Smooth muscle cell (in vitro differentiated cells): ENCODE results near the gene EVI5L. TPM values are rescaled to one million over a fixed set of nuclear protein-coding genes. Genes with fewer than 3 reads are reported as not detected.
"Not testable (repeated sequence)": the region's sequence is repeated elsewhere in the genome, so short reads cannot be mapped to it uniquely, and the experiment has no call there.

Experiments
- DNase-seq: peaks from one replicate; lab custom pipeline; 2025; ENCODE audit not compliant: unreplicated experiment; lab: John Stamatoyannopoulos, UW
- H2AFZ ChIP-seq: fragments of 200-600 bp; sonication (generic); 2 replicates; pipeline ENCODE4 v1.6.0; 2016; ENCODE audit warnings: antibody characterized with exemption, low read depth, mild to moderate bottlenecking
- H3F3A ChIP-seq: fragments of 200-600 bp; sonication (generic); 2 replicates; pipeline ENCODE4 v1.6.0; 2017; ENCODE audit warnings: antibody characterized with exemption, low read depth
- H3K27ac ChIP-seq: fragments of 200-600 bp; sonication (generic); 2 replicates; pipeline ENCODE4 v1.5.1; 2016; ENCODE audit warnings: low read depth, mild to moderate bottlenecking
- H3K27me3 ChIP-seq: fragments of 200-600 bp; sonication (generic); 2 replicates; pipeline ENCODE4 v1.6.1; 2016; ENCODE audit warnings: low read depth, mild to moderate bottlenecking
- H3K36me3 ChIP-seq: fragments of 200-600 bp; sonication (generic); 2 replicates; pipeline ENCODE4 v1.5.1; 2016; ENCODE audit warnings: low read depth
- H3K4me1 ChIP-seq: fragments of 200-600 bp; sonication (generic); 2 replicates; pipeline ENCODE4 v1.5.1; 2016; ENCODE audit warnings: low read depth
- H3K4me2 ChIP-seq: fragments of 200-600 bp; sonication (generic); 2 replicates; pipeline ENCODE4 v1.6.0; 2016; ENCODE audit warnings: mild to moderate bottlenecking
- H3K4me3 ChIP-seq: fragments of 200-600 bp; sonication (generic); 2 replicates; pipeline ENCODE4 v1.5.1; 2016; ENCODE audit warnings: mild to moderate bottlenecking
- H3K79me2 ChIP-seq: fragments of 200-600 bp; sonication (generic); 2 replicates; pipeline ENCODE4 v1.6.0; 2016; ENCODE audit warnings: low read depth, mild to moderate bottlenecking
- H3K9ac ChIP-seq: fragments of 200-600 bp; sonication (generic); 2 replicates; pipeline ENCODE4 v1.6.0; 2016; ENCODE audit warnings: low read depth
- H3K9me3 ChIP-seq: fragments of 200-600 bp; sonication (generic); replicated peaks from 2 replicates; pipeline ENCODE4 v1.5.1; 2016; ENCODE audit warnings: low read depth
- H4K20me1 ChIP-seq: fragments of 200-600 bp; sonication (generic); 2 replicates; pipeline ENCODE4 v1.6.0; 2016; ENCODE audit warnings: low read depth
- CTCF ChIP-seq: fragments of 200-600 bp; sonication (generic); IDR thresholded peaks from 2 replicates; pipeline ENCODE4 v1.5.1; 2017; ENCODE audit warnings: borderline replicate concordance, mild to moderate bottlenecking, antibody characterized with exemption; ENCODE audit not compliant: insufficient read depth, poor library complexity, severe bottlenecking
- WGBS: methylation state at CpG from one replicate; pipeline ENCODE4 v1.1.7; 2016; ENCODE audit warnings: low lambda C conversion rate; 5-methylcytosine and 5-hydroxymethylcytosine counted together
- polyA plus RNA-seq: library from polyadenylated mRNA; unstranded; fragments of >200 nt; fragmentation: Nextera tagmentation; extraction: Ambion mirVana; gene quantifications from 2 replicates; pipeline ENCODE4 v1.2.1, GENCODE V29; 2016
- total RNA-seq: library from RNA; depleted of rRNA; stranded (reverse); fragments of >200 nt; gene quantifications from 2 replicates; pipeline ENCODE4 v1.2.3, GENCODE V29; 2014

The EVI5L gene
- total and polyA plus RNA-seq, 2 experiments from 2014 or later = 8.8 to 21.2 TPM

GRCh38 chr19:7856679-7857663 lies 27.0 kb downstream of the EVI5L start:
- peaks cover 15% of the 10 kb centered on the region for H3K4me1 ChIP-seq
- H3K27me3 ChIP-seq = peaks cover 15% of the 10 kb centered on the region
- H3K4me3 ChIP-seq = no peak overlapping the region
- no peaks in the 10 kb centered on the region for H3K36me3 ChIP-seq
- H3K9me3 ChIP-seq = no peaks in the 10 kb centered on the region
- H3K27ac ChIP-seq = no peak overlapping the region
- H3K9ac ChIP-seq = no peak overlapping the region
- H2AFZ ChIP-seq = no peak overlapping the region
- no peaks in the 10 kb centered on the region for H3F3A ChIP-seq
- no peak overlapping the region for H3K4me2 ChIP-seq
- H3K79me2 ChIP-seq = no peaks in the 10 kb centered on the region
- no peak for DNase-seq
- no peaks in the 10 kb centered on the region for H4K20me1 ChIP-seq
- 84% methylated on average over 29 of the region's 38 CpGs for WGBS
- no peak for TF ChIP-seq CTCF

- Histone ChIP-seq H3K9ac (no peak overlapping the region), H4K20me1 (no peaks in the 10 kb centered on the region), H3K27ac (no peak overlapping the region), H3K4me2 (no peak overlapping the region), H3K4me3 (no peak overlapping the region), H3K79me2 (no peaks in the 10 kb centered on the region), H3K36me3 (no peaks in the 10 kb centered on the region), H3F3A (no peaks in the 10 kb centered on the region), H3K4me1 (peaks cover 17% of the 10 kb centered on the region), H3K9me3 (no peaks in the 10 kb centered on the region), H3K27me3 (peaks cover 21% of the 10 kb centered on the region), H2AFZ (no peak overlapping the region)
- no peak for DNase-seq
- no peak for TF ChIP-seq CTCF
- 73% methylated on average over 5 of the region's 8 CpGs for WGBS
Observed at GRCh38 chr19:7857727-7858108, 27.7 kb downstream of the EVI5L start.

- no peak overlapping the region for H3K4me2 ChIP-seq
- H3K4me3 ChIP-seq = no peak overlapping the region
- H3K4me1 ChIP-seq = peaks cover 17% of the 10 kb centered on the region
- TF ChIP-seq CTCF = no peak
- no peaks in the 10 kb centered on the region for H4K20me1 ChIP-seq
- H3K9ac ChIP-seq = no peak overlapping the region
- H3K79me2 ChIP-seq = no peaks in the 10 kb centered on the region
- peaks cover 26% of the 10 kb centered on the region for H3K27me3 ChIP-seq
- WGBS = 18% methylated on average over 12 of the region's 29 CpGs
- no peak for DNase-seq
- no peaks in the 10 kb centered on the region for H3K9me3 ChIP-seq
- no peaks in the 10 kb centered on the region for H3K36me3 ChIP-seq
- no peak overlapping the region for H3K27ac ChIP-seq
- H2AFZ ChIP-seq = no peak overlapping the region
- no peaks in the 10 kb centered on the region for H3F3A ChIP-seq
Observed at GRCh38 chr19:7858109-7858770, 28.2 kb downstream of the EVI5L start.

- DNase-seq, H4K20me1 ChIP-seq, H3K9ac ChIP-seq, H3K4me2 ChIP-seq, H2AFZ ChIP-seq, H3K79me2 ChIP-seq, H3K27ac ChIP-seq, H3K9me3 ChIP-seq, H3K36me3 ChIP-seq, H3K4me3 ChIP-seq, H3F3A ChIP-seq: not testable (repeated sequence)
- 94% methylated on average over 7 of the region's 8 CpGs for WGBS
- Histone ChIP-seq H3K27me3 (peaks cover 35% of the 10 kb centered on the region), H3K4me1 (peaks cover 17% of the 10 kb centered on the region)
Observed at GRCh38 chr19:7859087-7859486, 29.1 kb downstream of the EVI5L start.
